Transverse colon (tissue), 4 donors: Measurements from ENCODE around the gene CCDC142. TPM values are rescaled to one million over a fixed set of nuclear protein-coding genes. Genes with fewer than 3 reads are reported as not detected.

Experiments used
- DNase-seq: peaks from one replicate; pipeline ENCODE4 v3.0.0-alpha.2; 2019
- H3K27ac ChIP-seq, 4 donors: fragments of 200-600 bp; sonication (generic); 2 replicates each; pipeline ENCODE4 v1.5.1; 2016 to 2018; ENCODE audit warnings: inconsistent platforms in 4 of 4
- H3K27me3 ChIP-seq: fragments of 200-600 bp; sonication (generic); 2 replicates; pipeline ENCODE4 v1.5.1; 2017; ENCODE audit warnings: inconsistent platforms
- H3K36me3 ChIP-seq, 4 donors: fragments of 200-600 bp; sonication (generic); 2 replicates each; pipeline ENCODE4 v1.5.1; 2017 to 2019; ENCODE audit warnings: inconsistent platforms in 4 of 4
- H3K4me1 ChIP-seq, 4 donors: fragments of 200-600 bp; sonication (generic); 2 replicates each; pipeline ENCODE4 v1.5.1; 2017 to 2020; ENCODE audit warnings: inconsistent platforms in 4 of 4
- H3K4me3 ChIP-seq, 4 donors: fragments of 200-600 bp; sonication (generic); 1 replicate in 1 of 4; 2 replicates in 3 of 4; pipeline versions ENCODE4 v1.5.1 to v1.6.1; 2017 to 2019; ENCODE audit warnings: inconsistent platforms in 4 of 4
- H3K9me3 ChIP-seq, 2 donors: fragments of 200-600 bp; sonication (generic); 2 replicates each; pipeline ENCODE4 v1.5.1; 2017 to 2019; ENCODE audit warnings: inconsistent platforms in 2 of 2
- EP300 ChIP-seq: sonication (generic); formaldehyde crosslinking; IDR thresholded peaks from one replicate; pipeline ENCODE4 v1.6.1; 2017; ENCODE audit warnings: antibody characterized with exemption, low read depth
- POLR2A ChIP-seq: fragments of 450-650 bp; IDR thresholded peaks from one replicate; pipeline ENCODE4 v1.6.1; 2016; ENCODE audit warnings: antibody characterized with exemption, mild to moderate bottlenecking, moderate library complexity
- POLR2AphosphoS5 ChIP-seq, 3 donors: sonication (generic); formaldehyde crosslinking; IDR thresholded peaks; one replicate each; pipeline ENCODE4 v1.6.1; 2016; ENCODE audit warnings: antibody characterized with exemption in 3 of 3
- WGBS, 2 donors: methylation state at CpG; one replicate each; pipeline ENCODE4 v1.1.5; 2018; ENCODE audit warnings: low coverage in 1 of 2; 5-methylcytosine and 5-hydroxymethylcytosine counted together
- in situ Hi-C, 4 donors: fragments of 200-750 bp; cut with MboI; loops; one replicate each; pipeline versions ENCODE4 v1.15.0 to v1.15.1; 2017; ENCODE audit warnings: low sequenced_read_pairs in 3 of 4, low pct_ligation_motif_present in 1 of 4, low pct_unique_long_range_greater_than_20kb in 1 of 4
- intact Hi-C: fragments of 100-400 bp; cut with DNase I; formaldehyde crosslinking; loops from one replicate; pipeline ENCODE4 v1.15.1; 2023; ENCODE audit warnings: low total_unique reads
- total RNA-seq, 4 donors: library from RNA; depleted of rRNA; stranded (reverse); fragments of >200 nt; gene quantifications; one replicate each; pipeline ENCODE4 v1.1.0, GENCODE V29; 2016
- TF ChIP-seq, protein P1 (sequence below), 5 experiments: fragments of 200-600 bp in 3 of 5; fragments of 450-650 bp in 2 of 5; sonication (generic) in 3 of 5; IDR thresholded peaks; 1 replicate in 2 of 5; 2 replicates in 3 of 5; pipeline ENCODE4 v1.5.1; 2016 to 2017; ENCODE audit warnings: antibody characterized with exemption in 5 of 5, inconsistent platforms in 3 of 5, mild to moderate bottlenecking in 2 of 5, moderate library complexity in 1 of 5

CCDC142 gene
- total RNA-seq, 4 donors from 2014 or later = 49.7 to 93.1 (median 71.6) TPM

- WGBS, 2 donors = 0% methylated on average over 5 to 35 of the region's 40 CpGs
Measured at GRCh38 chr2:74454654-74455511, 27.9 kb downstream of the CCDC142 start, which contains the start of gene INO80B. Gene INO80B, plus strand, starts transcription at chr2:74455087. Its CDS starts 30 bp downstream, at chr2:74455117.

DNA sequence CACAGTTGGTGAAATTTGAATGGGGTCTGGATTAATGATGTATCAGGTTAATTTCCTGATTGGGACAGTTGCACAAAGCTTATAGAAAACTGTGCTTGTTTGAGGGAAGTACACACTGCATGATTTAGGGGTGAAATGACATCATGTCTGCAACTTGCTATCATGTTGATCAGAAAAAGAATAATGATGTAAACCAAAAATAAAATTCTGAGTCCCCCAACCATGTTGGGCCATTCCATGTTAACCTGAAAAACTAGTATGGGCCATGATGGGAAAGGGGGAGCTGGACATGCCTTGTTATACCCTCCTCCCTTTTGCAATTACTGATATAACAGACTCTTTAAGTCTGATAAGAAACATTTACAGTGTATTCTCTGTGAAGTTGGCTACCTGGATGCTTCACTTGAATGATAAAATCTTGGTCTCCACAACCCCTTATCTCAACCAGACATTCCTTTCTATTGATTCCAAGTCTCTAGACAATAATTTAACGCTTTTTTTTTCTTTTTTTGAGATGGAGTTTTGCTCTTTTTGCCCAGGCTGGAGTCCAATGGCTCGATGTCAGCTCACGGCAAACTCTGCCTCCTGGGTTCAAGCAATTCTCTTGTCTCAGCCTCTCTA is 32.1 kb downstream of the CCDC142 start:
- no peaks in the 10 kb centered on the region for H3K27me3 ChIP-seq
- intact Hi-C loops (no loop called here), in situ Hi-C loops (no loop called here)
- H3K36me3 ChIP-seq = no peaks in the 10 kb centered on the region
- 81 to 87% methylated on average over 3 of the region's 3 CpGs for WGBS, 2 donors
- peaks cover 3 to 6% (median 5%) of the 10 kb centered on the region in 4 donors for H3K4me1 ChIP-seq
- DNase-seq = no peak
- H3K4me3 ChIP-seq = no peak overlapping the region
- TF ChIP-seq EP300 = no peak
- no peak for TF ChIP-seq POLR2A
- TF ChIP-seq, protein P1, sequence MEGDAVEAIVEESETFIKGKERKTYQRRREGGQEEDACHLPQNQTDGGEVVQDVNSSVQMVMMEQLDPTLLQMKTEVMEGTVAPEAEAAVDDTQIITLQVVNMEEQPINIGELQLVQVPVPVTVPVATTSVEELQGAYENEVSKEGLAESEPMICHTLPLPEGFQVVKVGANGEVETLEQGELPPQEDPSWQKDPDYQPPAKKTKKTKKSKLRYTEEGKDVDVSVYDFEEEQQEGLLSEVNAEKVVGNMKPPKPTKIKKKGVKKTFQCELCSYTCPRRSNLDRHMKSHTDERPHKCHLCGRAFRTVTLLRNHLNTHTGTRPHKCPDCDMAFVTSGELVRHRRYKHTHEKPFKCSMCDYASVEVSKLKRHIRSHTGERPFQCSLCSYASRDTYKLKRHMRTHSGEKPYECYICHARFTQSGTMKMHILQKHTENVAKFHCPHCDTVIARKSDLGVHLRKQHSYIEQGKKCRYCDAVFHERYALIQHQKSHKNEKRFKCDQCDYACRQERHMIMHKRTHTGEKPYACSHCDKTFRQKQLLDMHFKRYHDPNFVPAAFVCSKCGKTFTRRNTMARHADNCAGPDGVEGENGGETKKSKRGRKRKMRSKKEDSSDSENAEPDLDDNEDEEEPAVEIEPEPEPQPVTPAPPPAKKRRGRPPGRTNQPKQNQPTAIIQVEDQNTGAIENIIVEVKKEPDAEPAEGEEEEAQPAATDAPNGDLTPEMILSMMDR (IDR thresholded peaks at IDR 0.05) = no peak
- TF ChIP-seq POLR2AphosphoS5 (IDR thresholded peaks at IDR 0.05) = no peak
- no peaks in the 10 kb centered on the region for H3K9me3 ChIP-seq
- no peak overlapping the region for H3K27ac ChIP-seq

More at GRCh38 chr2:74454654-74455511, 27.9 kb downstream of the CCDC142 start, which contains the start of gene INO80B:
- H3K36me3 ChIP-seq = no peaks in the 10 kb centered on the region
- peaks cover 21 to 32% (median 27%) of the 10 kb centered on the region in 4 donors for H3K4me1 ChIP-seq
- H3K9me3 ChIP-seq = no peaks in the 10 kb centered on the region
- intact Hi-C loops (no loop called here), in situ Hi-C loops (no loop called here)
- H3K27ac ChIP-seq = peak within 1 kb of the TSS; percentile 69 to 84 (median 78)
- TF ChIP-seq POLR2AphosphoS5 (IDR thresholded peaks at IDR 0.05) (peak in 2 of 3 donors; percentile 69 to 72), POLR2A (no peak)
- peak within 1 kb of the TSS; percentile 48 to 70 (median 64) for H3K4me3 ChIP-seq
- no peaks in the 10 kb centered on the region for H3K27me3 ChIP-seq
- DNase-seq = peak; percentile 97

- TF ChIP-seq, protein P1 (IDR thresholded peaks at IDR 0.05) = no peak
- TF ChIP-seq POLR2AphosphoS5 (IDR thresholded peaks at IDR 0.05) (no peak), EP300 (no peak), POLR2A (no peak)
- 80% methylated on average over 2 of the region's 2 CpGs; no CpG with 5 or more reads in 1 of the 2 donors for WGBS, 2 donors
- in situ Hi-C loops = no loop called here
Measured at GRCh38 chr2:74448771-74449170, 34.0 kb downstream of the CCDC142 start.

DNA sequence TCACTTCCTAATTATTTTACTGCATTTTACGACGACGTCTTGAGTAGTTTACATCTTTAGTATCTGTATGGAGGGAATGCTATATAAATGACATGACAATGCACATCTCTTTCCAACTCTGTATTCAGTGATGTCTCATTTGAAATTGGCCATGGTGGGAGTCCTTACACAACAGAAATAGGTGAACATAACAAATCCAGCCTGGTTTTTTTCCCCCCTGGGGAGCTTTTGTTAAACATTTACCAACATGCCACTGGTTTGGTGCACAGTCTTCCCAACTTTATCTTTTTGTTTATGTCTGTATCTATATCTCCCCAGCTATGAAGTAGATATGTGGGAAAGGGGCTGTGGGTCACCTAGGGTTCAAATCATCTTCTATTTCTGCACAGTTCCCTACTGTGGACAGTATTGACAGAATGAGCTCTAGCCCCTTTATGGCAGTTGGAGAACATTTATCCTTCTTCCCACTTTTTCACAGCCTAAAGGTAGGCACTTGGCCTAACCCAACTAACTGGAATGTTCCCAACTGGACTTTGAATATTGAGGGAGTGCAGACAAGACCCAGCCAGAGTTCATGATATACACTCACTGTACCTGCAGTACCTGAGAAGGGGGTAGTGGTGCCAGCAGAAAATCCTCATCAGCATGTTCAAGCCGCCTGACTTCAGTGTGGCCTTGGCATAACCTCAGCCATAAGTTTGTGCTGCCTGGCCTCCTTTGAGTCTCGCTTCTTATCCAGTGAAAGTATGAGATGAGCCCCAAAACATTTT is 35.4 kb downstream of the CCDC142 start:
- H3K36me3 ChIP-seq = no peaks in the 10 kb centered on the region
- no peak for DNase-seq
- H3K4me3 ChIP-seq = no peak overlapping the region
- peaks cover 3% of the 10 kb centered on the region for H3K27me3 ChIP-seq
- in situ Hi-C loops = no loop called here
- no peaks in the 10 kb centered on the region for H3K9me3 ChIP-seq
- H3K4me1 ChIP-seq = peaks cover 0 to 12% (median 2%) of the 10 kb centered on the region in 4 donors
- intact Hi-C loops = no loop called here
- TF ChIP-seq, protein P1 (IDR thresholded peaks at IDR 0.05) = no peak
- TF ChIP-seq EP300 (no peak), POLR2A (no peak), POLR2AphosphoS5 (IDR thresholded peaks at IDR 0.05) (no peak)
- 59 to 74% methylated on average over 5 of the region's 5 CpGs for WGBS, 2 donors
- no peak overlapping the region for H3K27ac ChIP-seq

More at GRCh38 chr2:74448771-74449170, 34.0 kb downstream of the CCDC142 start:
- Histone ChIP-seq H3K9me3 (no peaks in the 10 kb centered on the region), H3K27me3 (no peaks in the 10 kb centered on the region), H3K4me3 (no peak overlapping the region), H3K4me1 (peaks cover 0 to 5% (median 0%) of the 10 kb centered on the region in 4 donors), H3K27ac (no peak overlapping the region), H3K36me3 (no peaks in the 10 kb centered on the region)
- intact Hi-C loops = no loop called here
- DNase-seq = no peak
